NCI-H1694 treated with DMSO at 0.1 percent for 48 hours (cell line): Measurements from ENCODE around the gene MYO1G.
"Not testable (repeated sequence)": the region's sequence is repeated elsewhere in the genome, so short reads cannot be mapped to it uniquely, and the experiment has no call there.

Experiments
- DNase-seq: peaks from one replicate; lab custom pipeline; 2025; lab: John Stamatoyannopoulos, UW

Gene MYO1G

DNA sequence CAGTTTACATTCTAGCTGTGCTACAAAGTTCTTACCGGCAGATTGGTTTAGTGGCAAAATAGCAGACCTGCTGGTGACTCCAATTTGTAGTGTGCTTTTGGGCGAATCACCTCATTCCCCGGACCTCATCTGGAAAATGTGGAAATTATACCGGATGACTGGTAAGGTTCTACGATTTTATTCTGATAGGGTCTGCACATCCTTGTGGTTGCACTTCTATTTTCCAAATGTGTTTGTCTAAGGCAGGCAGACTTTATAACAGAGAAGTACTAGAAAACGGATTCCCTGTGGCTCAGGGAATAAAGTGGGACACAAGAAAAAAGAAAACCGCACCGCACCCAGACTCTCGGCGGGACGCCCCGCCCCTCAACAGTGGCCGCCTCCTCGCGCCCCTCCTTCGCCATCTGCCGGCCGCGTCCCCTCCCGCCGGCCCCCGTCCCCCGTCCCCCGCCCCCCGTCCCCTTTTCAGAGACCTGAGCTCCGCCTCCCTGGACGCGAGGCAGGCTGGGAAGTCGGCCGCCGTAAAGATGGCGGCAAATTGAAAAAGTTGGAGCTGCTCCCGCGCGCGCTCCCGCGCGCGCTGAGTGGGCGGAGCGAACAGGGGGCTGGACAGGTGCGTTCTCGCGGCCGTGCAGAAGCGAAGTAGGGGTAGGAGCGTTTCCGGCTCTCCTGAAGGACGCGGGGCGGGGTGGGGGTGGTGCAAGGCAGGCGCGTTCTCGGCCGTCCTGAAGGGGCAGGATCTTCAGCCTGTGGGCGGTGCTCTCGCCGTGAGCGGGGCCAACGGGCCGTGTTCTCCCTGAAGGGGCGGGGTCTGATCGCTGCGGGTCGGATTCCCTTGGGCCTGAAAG is 20.7 kb upstream of the MYO1G start:
- DNase-seq, result peak; percentile 99

DNA sequence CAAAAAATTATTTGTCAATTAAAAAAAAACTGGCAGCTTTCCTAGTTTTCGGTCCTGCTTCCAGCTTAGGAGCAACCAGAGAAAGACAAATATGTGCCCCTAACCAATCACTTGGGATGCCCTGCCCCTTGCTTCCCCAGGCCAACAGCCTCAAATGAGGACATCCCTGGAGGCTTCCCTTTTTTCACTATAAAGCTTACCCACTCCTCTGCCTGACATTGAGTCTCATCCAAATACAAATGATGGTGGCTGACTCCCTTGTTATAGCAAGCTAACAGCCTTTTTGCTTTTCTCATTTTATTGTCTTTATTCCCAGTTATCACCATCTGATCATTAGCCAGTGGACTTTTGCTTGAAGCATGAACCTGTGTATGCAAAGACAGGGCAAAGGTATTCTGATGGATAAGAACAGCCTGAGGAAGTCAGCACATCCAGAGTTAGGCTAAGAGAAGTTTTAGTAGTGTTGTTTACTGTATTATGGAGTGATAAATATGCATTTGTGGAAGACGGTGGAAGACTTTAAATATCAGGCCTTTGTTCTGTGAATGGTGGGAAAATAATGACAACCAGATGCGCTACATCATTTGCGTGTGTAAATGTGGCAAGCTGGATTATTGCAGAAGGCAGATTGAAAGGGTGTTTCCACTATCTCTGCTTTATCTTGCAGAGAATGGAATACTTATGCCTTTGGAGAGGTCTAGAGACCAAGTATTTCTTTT is 19.5 kb upstream of the MYO1G start:
- DNase-seq, result no peak

DNA sequence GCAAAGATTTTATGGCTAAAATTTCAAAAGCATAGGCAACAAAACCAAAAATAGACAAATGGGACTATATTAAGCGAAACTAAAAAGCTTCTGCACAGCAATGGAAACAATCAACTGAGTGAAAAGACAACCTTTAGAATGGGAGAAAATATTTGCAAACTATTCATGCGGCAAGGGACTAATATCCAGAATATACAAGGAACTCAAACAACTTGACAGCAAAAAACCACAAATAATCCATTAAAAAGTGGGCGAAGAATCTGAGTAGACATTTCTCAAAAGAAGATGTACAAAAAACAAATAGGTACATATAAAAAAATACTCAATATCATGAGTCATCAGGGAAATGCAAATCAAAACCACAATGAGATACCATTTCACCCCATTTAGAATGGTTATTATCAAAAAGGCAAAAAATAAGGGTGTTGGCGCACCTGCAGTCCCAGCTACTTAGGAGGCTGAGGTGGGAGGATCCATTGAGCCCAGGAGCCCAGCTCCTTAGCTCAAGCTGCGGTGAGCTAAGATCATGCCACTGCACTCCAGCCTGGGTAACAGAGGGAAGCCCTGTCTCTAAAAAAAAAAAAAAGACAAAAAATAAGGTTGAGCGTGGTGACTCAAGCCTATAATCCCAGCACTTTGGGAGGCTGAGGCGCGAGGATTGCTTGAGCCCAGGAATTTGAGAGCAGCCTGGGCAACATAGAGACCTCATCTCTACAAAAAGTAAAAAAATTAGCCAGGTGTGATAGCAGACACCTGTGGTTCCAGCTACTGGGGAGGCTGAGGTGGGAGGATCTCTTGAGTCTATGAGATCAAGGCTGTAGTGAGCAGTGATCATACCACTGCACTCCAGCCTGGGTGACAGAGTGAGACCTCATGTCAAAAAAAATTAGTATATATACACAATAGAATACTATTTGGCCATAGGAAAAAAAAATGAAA is 17.0 kb upstream of the MYO1G start:
- DNase-seq, result no peak

DNA sequence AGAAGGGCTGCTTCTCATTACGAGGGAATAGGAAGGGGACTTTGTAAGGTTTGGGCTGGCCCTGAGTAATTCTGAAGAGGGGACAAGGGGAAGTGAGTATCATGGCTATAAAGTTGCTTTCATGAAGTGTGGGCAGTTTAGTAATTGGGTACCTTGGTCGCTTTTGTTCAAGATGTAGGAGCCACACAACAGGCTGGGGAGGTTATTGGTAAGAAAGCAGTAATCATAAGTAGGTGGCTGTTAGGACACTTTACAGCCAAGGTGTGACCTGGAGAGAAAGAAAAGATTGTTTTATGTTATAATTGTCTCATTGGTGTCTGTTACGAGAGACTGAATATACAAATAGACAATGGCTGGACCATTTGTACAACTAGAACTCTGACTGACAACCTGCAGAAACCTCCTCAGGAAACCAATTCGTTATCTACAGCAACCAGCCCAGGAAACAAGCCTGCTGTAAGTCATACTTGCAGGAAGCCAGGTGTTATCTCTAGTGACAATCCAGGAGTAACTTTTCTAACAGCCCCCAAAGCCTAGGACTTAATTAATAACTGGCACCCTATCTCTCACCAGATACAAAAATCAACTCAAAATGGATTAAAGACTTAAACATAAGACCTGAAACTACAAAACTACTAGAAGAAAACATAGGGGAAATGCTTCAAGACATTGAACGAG is 16.2 kb upstream of the MYO1G start:
- DNase-seq, result no peak

DNA sequence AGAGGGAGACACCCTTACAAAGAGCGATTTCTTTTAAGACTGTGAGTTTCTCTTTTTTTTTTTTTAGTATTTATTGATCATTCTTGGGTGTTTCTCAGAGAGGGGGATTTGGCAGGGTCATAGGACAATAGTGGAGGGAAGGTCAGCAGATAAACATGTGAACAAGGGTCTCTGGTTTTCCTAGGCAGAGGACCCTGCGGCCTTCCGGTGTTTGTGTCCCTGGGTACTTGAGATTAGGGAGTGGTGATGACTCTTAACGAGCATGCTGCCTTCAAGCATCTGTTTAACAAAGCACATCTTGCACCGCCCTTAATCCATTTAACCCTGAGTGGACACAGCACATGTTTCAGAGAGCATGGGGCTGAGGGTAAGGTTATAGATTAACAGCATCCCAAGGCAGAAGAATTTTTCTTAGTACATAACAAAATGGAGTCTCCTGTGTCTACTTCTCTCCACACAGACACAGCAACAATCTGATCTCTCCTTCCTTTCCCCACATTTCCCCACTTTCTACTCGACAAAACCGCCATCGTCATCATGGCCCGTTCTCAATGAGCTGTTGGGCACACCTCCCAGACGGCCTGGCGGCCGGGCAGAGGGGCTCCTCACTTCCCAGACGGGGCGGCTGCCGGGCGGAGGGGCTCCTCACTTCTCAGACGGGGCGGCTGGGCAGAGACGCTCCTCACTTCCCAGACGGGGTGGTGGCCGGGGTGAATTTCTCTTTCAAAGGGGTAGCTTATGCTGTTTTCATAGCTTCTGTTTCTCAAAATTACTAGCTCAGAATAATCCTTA is 13.4 kb upstream of the MYO1G start:
- DNase-seq, result not testable (repeated sequence)

DNA sequence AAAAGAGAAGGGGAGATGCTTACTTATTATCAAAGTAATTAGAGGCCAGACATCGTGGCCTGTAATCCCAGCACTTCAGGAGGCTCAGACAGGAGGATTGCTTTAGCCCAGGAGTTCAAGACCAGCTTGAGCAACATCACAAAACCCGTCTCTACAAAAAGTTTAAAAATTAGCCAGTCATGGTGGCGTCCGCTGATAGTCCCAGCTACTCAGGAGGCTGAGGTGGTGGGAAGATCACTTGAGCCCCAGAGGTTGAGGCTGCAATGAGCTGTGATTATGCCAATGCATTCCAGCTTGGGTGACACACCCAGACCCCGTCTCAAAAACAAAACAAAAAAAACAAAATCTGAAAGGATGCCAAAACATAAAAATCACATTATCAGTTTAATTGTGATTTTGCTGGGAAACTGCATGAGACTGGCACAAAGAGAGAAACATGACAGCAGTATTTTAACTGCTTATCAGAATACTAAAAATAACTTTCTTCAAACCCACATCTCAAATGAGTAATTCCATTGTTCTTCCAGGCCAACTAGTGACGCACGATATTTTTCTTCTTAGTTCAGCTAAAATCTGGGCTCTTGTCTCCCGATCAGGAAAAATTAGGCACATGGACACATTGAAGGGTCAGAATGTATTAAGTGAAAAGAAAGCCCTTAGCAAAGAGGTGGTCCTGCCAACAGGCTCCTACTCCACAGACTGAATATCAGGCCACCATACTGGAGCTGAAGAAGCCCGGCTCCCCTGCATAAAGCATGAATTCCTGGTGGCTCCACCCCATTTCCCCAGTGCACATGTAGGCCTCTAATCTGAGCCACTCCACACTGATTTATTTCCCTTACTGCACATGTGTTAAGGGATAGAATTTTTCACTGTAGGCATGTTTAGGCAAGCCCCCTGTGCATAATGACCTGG is 11.6 kb upstream of the MYO1G start:
- DNase-seq, result peak; percentile 55

DNA sequence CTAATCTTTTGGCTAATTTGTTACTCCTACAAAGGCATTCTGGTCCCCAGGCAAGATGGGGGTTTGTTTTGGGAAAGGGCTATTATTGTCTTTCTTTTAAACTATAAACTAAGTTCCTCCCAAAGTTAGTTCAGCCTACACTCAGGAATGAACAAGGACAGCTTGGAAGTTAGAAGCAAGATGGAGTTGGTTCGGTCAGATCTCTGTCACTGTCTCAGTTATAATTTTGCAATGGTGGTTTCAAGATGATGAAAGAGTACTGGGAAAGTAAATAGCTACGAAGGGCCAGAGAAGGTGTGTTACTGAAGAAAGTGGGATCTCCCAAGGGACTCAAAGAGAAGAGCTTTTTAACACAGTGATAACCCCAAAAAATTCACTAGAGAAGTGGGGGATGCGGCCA is 10.3 kb upstream of the MYO1G start:
- DNase-seq, result no peak

DNA sequence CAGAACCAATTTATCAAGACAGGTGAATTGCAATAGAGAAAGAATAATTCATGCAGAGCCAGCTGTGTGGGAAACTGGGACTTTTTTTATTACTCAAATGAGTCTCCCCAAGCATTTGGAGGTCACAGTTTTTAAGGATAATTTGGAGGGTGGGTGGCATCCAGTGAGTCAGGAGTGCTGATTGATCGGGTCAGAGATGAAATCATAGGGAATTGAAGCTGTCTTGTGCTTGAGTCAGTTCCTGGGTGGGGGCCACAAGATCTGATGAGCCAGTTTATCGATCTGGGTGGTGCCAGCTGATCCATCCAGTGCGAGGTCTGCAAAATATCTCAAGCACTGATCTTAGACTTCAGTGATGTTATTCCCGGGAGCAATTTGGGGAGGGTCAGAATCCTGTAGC is 9.9 kb upstream of the MYO1G start:
- DNase-seq, result no peak

DNA sequence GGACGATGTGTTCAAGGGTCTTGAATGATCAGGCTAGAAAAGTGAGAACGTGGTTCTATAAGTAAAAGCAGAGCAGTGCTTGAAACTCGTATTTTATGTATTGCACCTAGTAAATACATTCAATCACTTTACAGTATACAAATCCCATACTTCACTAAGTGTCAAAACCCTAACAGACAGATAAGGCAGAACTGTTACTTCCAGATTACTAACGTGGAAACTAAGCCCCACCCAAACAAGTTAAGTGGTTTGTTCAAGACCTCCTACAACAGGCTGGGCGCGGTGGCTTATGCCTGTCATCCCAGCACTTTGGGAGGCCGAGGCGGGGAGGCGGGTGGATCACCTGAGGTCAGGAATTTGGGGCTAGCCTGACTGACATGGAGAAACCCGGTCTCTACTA is 9.2 kb upstream of the MYO1G start:
- DNase-seq, result no peak

DNA sequence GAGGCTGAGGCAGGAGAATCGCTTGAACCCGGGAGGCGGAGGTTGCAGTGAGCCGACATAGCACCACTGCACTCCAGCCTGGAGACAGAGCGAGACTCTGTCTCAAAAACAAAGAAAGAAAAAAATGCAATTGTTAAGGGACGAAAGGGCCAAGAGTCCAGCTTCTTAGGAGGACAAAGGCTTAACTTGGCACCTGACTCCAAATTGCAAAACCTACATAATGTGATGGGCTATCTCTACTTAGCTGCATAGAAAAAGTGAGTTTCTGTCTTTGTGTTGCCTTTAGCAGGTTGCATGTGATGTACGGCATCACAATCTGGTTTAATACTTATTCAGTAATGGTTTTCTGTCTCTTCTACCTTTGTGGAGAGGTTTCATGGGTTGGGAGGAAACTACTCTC is 8.6 kb upstream of the MYO1G start:
- DNase-seq, result no peak

DNA sequence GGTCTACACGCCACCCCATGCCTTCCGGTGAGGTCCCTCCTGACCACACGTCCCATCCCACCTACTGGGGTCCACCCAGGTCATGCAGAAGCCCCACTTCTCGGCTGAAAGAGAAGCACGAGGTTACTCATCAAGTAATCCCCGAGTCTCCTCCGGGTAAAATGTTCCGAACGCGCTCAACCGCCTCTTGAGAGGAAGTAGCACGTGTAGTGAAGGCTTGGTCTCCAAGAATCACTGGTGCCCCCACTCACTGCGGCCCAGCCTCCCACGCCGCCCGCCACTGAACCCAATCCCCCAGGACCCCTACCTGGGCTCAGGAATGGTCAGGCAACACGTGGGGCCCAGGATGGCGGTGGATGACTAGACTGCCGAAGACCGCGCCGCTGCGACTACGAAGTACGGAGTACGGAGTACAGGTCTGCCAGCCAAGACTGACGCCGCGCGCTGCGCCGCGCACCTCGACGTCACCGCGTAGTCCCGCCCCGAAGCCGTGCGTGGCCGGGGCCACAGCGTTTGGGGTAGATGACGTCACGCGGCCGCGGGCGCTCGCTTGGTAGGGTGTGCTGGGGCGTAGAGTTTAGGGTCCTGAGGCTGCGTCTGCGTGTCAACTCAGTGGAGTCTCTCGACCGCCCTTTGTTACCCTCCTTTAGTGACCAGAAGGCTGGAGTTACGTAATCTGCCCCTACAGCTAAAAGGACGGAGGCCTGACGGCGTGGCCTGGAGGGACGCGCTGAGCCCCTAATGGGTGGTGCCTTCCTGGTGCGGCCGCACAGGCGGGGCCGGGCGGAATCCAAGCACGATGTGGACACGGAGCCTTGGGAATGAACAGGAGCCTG is 7.6 kb upstream of the MYO1G start:
- DNase-seq, result no peak

DNA sequence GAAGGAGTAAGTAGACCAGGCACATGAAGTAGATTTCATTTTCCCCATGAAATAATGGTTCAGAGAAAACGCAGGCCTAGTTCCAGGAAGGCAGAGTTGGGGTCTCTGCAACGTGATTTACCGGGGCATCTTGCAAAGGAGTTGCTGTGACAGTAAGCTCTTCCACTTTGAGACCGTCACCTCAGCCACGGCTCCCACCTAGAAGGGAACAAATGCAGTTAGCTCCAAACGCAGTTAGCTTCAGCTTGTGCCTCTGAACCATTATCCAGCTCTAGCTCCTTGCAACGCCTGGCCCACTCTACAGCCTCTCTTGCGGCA is 7.0 kb upstream of the MYO1G start:
- DNase-seq, result no peak

DNA sequence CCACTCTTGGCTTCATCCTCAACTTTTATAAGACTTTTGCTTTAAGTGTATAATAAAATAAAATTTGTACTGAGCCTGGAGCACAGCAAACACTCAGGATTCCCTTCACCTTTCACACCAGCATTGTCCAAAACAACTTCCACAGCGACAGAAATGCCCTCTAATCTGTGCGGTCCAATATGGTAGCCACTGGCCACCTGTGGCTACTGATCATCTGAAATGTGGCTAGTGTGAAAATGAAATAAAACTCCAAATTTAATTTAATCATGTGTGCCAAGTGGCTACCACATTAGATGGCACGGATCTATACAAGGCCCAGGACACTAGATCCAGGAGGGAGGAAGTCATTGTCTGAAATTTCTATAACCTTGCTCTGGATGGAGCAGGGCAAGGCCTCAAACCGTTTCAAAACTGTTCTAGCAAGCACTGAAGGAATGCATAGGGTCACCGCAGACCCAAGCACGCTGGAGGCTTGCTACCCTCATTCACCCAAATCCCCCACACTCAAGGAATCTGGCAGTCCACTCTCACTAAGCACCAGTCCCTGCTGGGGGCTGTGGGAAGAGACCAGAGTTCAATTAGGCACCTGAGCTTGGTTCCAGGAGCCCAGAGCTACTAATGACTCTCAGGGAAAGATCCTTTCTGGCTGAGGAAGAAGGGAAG is 6.3 kb upstream of the MYO1G start:
- no peak for DNase-seq

DNA sequence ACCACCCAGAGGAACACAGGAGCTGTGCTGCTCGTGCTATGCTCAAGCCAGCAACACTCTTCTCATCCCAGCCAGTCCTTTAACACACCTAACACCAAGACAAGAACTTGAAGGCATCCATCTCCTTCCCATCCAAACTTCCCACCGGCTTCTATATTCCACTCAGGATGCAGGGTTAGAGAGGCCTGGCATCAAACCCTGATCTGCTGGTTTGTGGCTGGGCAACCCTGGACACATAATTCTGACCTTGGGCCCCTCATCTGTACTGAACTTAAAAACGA is 5.6 kb upstream of the MYO1G start:
- no peak for DNase-seq

DNA sequence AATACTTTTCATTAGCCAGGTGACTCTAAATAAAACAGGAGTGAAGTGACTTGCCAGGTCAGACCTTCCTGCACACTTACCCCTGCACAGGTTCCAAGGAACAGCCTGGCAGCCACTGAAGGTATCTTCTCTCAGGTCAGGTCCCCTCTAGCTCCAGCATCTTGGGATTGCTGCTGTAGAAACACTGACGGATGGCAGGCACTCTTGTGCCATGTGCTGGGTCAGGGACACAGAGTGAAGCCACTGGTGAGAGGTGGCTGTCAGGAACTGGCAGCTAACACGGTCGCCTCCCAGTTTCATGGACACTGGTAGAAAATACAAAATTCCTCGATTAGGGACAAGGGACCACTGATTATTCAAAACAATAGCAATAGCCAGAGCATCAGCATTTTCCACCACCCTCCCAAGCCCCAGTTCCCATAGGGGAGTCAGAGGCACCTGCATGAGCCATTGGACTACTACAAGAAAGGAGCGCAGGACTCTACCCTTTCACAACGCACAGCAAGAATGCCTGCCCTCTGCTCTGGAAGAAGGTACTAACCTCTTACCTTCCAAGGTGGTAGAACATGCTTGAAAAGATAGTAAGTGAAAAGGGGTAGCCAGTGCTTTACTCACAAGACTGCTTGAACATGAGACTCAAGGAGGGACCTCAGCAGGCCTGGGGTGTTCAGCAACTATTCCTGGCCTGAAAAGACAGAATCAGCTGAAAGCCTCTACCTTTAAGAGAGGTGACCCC is 5.1 kb upstream of the MYO1G start:
- no peak for DNase-seq

DNA sequence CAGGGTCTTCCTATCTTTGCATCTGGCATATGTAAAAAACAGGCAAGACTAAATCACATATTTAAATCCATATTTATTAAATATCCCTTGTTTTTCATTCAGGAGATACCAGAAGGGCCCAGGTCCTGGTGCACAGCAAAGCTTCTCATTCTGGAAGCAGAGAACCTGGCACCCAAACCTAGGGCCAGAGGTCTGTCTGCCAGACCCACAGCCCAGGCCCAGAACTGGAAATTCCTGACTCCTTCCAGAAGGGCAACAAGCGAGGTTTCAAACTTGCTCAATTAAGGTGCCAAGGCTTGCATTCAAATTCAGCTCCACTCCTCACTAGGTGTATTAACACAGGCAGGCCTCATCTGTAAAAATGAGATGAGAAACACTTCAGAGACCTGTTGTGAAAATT is 4.2 kb upstream of the MYO1G start:
- no peak for DNase-seq

DNA sequence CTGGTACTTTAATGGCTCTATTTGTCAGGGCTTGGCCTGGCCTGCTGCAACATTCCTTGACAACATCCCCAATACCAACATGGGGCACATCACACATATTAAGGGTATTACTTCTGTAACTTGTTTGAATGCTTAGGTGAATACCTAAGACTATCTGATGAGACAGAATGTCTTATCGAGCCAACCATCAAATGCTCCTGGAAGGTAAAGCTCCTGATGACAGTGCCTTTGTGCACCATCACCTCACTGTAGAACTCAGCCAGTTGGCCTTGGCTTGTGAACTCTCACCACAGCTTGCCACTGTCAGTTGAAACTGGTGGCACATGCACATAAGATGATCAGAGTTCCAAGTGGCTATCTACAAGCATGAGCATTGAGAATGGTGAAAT is 3.7 kb upstream of the MYO1G start:
- DNase-seq, result no peak

DNA sequence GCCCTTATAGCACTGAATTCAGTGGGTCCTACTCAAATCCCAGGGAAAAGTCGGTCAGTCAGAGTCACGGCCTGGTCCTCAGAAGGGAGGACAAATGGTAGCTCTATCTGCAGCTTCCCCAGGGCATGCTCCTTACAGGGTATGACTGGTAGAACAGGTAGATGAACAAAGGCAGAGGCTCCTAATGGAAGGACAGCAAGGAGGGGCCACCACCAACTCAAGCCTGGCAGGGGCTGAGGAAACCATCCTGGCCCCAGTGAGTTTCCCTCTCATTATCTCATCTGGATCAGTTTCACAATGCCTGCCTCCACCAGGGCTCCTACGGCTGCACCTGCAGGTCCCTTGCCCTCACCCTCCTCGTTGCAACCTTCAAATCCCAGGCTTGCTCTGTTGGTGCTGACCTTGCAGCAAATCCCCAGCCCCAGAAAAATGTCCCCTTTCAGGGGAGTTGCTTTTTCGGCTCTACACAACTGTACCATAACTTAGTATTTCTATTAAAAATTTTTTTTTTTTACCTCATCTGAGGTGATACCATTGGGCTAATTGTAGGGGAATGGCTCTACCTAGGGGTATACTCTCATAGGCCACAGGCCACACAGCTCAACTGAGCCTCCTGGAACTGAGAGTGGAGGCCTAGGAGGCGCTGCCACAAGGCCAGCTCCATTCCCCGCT is 2.4 kb upstream of the MYO1G start:
- DNase-seq, result no peak
